SK-N-DZ (cell line): ENCODE measurements around the gene CUEDC2. TPM values are rescaled to one million over a fixed set of nuclear protein-coding genes. Genes with fewer than 3 reads are reported as not detected.

Experiments used
- DNase-seq: peaks from one replicate; pipeline ENCODE4 v3.0.0-alpha.2; 2015; ENCODE audit warnings: low spot score
- polyA plus RNA-seq, 2 experiments: library from polyadenylated mRNA; depleted of rRNA; stranded (reverse); fragments of >200 nt; gene quantifications; 2 replicates each; pipeline ENCODE4 v1.2.3, GENCODE V29; 2014

CUEDC2 gene, protein sequence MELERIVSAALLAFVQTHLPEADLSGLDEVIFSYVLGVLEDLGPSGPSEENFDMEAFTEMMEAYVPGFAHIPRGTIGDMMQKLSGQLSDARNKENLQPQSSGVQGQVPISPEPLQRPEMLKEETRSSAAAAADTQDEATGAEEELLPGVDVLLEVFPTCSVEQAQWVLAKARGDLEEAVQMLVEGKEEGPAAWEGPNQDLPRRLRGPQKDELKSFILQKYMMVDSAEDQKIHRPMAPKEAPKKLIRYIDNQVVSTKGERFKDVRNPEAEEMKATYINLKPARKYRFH
- 130 and 171 TPM in 2 replicates for polyA plus RNA-seq (2014; cell fraction: cytosol; rRNA removed)
- polyA plus RNA-seq (2014; cell fraction: nucleus; rRNA removed) = 127 and 172 TPM in 2 replicates

DNA sequence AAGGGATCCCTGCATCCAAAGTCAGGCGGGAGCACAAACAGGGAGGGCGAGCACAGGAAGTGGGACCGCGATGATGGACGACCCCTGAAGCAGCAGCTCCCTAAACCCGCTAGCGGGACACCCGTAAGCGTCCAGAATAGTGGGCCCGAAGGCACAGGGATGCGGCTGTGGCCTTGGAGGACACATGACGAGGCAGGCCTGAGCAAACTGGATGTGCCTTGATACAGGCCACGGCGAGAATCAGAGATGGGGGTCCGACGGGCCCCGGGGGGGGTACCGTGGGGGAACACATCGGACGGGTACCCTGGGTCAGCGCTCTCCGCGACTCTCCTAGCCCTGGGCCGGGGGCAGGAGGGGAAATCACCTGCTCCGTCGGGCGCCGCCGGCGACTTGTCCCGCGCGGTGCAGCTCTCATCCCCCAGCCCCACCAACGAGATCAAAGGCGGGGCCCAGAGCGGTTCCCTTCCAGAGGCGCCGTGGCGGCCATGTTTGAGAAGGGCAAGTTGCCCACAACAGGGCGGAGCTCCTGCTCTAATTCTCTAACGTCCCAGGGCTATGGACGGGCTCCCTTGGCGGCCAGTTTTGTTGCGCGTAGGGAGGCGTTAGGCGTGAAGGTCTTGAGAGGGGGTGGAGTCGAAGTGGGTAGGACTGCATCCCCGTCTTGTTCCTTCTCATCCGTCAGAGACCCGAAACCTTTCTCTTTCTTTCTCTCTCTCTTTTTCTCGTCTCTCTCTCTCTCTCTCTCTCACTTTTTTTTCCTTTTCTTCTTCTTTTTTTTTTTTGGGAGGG is at the start of gene CUEDC2:
Gene CUEDC2 (minus strand): TSS at position 413 of the 789 bp plus-strand sequence. CDS start 7,386 bp downstream, outside the sequence.
- peak; percentile 97 for DNase-seq

DNA sequence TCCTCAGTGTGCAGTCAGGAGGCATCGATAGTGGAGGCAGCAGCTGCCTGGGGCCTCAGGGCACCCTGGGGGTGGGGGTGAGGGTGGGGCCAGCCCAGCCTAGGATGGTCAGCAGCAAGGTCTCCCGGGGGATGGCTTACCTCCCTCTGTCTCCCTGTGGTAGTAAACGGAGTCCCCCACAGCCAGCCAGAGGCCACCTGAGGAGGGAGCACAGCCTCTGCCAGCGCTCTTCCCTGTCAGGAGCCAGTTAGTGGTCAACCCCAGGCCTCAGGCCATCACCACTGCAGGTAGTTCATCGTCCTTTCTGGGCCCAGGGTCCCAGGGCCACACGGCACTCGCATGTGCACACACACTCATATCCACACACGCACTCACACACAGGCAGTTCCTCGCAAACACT is 48.0 kb upstream of the CUEDC2 start:
- DNase-seq = no peak

DNA sequence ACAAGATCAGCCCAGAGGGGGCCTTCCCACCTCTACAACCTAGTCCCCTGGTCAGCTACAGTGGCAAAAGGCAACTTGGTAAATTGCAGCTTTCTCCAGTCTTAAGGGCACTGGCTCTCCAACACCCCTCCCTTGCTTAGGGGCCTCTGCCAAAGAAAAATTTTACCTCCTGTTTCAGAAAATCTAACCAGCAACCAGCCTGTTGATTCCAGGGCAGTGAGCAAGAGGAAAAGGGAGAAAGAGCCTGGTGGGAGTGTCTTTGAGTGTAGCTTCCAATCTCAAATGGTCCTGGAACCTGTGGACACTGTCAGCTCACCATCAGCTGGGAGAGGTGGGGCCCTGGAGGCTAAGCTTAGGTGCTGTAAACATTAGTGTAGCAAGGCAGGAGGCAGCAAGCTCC is 47.3 kb upstream of the CUEDC2 start:
- no peak for DNase-seq

DNA sequence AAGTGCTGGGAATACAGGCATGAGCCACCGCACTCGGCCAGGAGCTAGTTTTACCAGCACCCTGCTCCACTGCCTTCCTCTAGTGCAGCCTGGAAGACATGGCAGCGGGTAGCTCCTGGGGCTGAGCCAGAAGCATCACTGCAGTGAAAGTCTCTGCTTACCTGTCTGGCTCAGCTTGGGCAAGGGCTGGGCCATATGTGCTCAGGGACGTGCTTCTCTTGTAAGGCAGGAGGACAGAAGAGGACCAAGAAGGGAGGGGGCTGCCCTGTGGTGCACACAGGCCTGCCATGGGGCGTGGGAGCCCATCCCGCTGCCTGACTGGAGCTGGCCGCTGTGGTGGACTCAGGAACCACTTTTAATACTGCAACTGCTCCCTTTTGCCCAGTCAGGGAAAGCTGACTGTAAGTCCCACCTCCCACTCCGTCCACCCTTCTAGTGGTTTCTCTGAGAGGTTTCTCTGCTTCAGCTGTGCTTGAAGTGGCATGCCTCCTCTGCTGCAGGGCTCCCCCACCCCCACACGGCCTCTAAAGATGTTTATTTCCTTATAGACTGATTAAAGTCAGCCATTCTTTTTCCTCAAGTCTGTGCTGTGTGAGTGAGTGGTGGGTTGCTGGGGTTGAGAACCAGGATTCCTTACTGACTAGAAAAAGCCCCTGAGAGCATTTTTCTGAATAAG is 44.2 kb upstream of the CUEDC2 start:
- DNase-seq = no peak

DNA sequence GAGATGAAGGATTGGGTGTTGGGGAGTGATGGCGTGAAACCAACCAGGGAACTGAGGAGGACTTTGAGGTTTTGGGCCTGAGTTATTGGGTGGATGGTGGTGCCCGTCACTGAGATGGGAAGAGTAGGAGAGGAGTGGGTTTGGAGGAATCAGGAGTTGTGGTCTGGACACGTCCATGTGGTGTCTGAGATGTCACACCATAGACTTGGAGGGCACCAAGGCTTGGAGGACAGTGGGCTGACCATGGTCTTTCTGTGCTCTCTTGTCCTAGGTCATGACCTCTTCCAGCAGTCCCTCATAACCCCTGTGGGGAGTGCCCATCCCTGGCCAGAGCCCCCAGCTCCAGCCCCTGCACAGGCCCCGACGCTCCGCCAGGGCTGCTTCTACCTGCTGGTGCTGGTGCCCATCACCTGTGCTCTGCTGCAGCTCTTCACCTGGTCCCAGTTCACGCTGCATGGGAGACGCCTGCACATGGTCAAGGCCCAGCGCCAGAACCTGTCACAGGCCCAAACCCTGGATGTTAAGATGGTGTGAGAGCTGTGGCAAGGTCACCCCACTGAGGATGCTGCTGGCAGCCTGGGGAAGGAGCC is 43.2 kb upstream of the CUEDC2 start:
- DNase-seq = no peak

DNA sequence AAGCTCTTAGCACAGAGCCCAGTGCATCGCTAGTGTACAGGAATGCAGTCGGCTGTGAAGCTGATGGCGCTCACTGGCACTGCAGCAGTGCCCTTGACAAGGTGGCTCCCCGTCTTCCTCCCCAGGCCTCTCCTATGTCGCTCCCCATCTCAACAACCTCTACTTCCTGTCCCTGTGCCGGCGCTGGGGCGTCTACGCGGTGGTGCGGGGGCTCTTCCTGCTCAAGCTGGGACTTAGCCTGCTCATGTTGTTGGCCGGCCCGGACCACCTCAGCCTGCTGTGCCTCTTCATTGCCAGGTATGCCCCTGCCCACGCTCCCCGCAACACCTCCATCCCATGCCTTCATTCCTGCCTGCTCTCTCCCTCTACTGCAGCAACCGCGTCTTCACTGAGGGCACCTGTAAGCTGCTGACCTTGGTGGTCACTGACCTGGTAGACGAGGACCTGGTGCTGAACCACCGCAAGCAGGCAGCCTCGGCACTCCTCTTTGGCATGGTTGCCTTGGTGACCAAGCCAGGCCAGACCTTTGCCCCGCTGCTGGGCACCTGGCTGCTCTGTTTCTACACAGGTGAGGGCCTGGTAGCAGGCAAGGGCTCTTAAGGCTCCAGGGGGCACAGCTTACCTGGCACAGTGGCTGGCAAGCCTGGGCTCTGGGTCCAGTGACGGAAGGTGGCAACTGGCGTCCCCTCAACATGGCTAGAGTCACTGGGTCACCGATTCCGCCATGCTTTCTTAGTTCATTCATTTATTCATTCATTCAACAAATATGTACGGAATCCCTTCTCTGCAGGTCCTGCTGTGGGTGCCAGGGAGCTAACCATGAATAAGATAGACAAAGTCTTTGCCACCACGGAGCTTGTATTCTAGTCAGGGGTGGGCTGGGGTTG is 41.3 kb upstream of the CUEDC2 start:
- no peak for DNase-seq

DNA sequence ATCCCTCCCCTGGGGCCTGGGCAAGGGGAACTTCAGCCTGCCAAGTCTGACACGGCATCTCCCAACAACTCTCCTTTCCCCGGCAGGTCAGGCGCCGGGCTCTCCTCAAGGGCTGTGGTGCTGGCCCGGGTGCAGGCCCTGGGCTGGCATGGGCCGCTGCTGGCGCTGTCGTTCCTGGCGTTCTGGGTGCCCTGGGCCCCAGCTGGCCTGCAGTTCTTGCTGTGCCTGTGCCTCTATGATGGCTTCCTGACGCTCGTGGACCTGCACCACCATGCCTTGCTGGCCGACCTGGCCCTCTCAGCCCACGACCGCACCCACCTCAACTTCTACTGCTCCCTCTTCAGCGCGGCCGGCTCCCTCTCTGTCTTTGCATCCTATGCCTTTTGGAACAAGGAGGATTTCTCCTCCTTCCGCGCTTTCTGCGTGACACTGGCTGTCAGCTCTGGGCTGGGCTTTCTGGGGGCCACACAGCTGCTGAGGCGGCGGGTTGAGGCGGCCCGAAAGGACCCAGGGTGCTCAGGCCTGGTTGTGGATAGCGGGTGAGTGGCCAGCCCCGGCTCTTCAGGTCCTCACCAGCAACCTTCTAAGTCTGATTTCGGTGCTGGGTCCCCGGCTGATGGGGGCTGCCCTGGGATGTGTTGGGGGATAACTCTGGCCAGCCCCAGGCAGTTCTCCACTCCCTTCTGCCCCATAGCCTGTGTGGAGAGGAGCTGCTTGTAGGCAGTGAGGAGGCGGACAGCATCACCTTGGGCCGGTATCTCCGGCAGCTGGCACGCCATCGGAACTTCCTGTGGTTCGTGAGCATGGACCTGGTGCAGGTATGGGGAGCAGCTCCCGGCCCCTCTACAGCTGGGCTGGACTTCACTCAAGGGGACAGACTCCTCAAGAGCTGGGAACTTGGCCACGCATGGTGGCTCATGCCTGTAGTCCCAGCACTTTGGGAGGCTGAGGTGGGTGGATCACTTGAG is 38.5 kb upstream of the CUEDC2 start:
- no peak for DNase-seq

DNA sequence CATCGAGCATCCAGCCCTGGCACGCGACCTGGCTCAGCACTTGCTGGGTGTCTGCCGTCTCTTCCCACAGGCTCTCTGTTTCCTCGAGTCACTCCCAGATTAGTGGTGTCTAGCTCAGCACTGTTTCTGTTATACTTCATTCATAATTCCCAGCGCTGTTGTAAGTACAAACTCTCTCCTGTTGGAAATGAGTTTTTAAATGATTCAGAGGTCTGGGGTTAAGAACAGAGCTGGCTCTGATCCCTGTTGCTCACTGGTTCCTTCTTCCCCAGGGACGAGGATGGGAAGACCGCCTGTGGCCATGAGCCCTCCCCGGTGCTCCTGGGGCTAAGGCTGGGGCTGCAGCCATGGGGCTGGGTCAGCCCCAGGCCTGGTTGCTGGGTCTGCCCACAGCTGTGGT is 36.3 kb upstream of the CUEDC2 start:
- no peak for DNase-seq

DNA sequence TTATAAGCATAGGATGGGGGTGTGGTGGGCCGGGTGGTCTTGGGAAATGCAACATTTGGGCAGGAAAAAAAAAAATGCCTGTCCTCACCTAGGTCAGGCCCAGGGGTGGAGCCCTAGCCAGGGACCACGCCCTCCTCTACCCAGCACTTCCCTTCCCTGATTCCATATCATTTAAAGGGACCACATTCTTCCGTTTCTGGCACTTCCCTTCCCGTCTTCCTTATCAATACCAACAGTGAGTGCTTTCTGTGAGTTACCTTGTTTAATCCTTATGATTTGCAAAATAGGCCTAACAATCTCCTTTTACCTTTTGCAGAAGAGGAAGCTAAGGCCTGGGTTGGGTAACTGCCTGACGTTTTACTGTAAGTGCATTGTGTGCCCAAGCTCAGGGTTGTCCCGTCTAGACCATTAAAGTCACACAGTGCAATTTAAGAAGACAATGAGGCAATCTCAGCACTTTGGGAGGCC is 35.6 kb upstream of the CUEDC2 start:
- DNase-seq = no peak

DNA sequence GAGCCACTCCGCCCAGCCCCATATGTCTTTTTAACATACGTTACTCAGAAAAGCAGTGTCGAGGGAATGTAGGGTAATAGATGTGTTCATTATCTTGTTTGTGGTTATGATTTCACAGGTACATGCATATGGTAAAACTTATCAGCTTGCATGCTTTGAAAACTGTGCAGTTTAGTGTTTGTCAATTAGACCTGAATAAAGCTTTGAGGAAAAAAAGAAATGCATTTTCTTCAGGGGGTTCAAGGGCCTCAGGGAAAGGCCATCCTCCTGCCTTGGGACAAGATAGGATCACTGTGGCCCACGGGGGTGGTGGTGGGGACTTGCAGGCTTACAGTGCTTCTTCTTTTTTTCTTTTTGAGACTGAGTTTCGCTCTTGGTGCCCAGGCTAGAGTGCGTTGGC is 34.9 kb upstream of the CUEDC2 start:
- no peak for DNase-seq

DNA sequence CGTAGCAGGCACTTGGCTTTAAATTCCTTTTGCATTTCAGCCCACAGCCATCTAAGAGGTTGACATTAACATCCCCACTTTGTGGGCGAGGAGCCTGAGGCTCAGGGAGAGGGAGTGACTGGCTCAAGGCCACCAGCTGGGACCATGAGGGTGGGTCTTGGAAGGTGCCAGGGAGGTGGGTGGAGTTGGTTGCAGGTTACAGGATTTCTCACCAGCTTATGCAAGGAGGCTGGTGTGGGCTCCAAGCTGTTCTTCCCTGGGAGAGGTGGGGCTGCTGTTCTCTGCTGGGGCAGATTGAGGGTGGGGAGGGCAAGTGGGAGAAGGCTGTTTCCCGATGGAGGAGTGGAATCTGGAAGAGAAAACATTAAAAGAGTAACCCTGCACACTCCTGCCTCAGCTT is 33.1 kb upstream of the CUEDC2 start:
- no peak for DNase-seq

DNA sequence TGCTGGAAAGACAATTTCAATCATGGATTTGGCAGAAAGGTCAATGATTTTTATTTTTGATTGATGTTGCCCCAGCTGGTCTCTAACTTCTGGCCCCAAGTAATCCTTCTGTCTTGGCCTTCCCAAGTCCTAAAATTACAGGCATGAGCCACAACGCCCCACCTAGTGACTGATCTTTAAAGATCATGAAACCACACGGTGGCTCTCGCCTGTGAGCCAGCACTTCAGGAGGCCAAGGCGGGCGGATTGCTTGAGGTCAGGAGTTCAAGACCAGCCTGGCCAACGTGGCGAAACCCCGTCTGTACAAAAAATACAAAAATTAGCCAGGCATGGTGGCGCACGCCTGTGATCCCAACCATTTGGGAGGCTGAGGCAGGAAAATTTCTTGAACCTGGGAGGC is 31.6 kb upstream of the CUEDC2 start:
- DNase-seq = no peak

DNA sequence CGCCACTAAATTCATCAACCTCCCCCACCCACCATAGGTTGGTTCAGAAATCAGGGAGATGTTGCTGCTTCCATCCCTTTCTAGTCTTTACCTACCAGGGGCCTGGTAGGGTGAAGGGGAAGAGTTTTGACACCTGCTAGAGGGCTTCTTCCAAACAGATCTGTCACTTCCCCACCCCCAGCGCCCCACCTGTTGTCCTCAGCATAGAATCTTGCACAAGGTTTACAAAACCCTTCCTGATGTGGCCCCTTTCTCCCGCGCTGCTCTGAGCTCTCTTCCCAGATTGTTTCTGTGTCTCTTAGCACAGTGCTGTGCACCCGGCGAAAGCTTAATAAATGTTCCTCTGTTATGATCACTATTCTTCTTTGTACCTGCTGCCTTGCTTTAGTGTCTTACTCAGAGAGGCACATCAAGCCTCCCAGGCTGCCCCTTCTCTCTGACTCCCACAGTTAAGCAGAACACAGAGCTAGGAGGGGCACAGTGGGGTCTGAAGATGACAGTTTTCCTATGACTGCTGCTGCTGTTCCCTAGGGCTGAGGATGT is 30.2 kb upstream of the CUEDC2 start:
- DNase-seq = no peak

DNA sequence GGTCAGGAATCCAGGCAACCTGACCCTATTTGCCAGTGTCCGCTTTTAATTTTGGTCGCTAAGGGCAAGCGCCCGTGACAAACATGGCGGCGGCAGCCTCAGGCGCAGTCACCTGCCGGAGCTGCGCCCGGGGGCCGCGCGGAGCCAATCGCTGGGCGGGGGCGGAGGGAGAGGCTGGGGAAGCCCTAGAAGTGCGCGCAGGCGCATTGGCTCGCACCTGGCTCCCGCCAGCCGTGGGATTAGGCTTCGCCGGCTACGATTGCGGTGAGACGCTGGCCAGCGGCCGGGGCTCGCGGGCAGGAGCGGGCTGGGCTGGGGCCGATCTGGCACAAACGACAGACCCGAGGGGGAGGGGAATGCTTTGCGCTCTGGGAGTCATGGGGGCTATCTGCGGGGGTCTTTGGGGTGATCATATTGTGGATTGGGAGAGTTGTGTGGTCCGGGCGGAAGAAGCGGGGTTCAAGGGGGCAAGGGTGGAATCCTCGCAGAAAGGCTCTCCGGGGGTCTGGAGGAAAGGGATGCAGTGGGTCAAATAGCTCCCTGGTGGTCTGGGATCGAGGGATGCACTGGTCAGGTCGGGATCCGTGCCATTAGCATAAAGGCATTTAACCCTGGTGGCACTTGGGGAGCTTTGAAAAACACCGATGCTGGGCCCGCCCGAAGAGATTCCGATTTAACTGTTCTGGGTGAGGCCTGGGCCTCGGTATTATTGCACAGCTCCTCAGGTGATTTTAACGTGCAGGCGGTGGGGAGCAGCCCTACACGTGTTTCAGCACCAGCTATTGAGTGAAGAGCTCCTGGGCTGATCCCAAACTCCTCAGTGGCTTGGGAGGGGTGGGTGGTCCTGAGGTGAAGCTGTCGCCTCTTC is 29.0 kb upstream of the CUEDC2 start:
- DNase-seq = peak; percentile 91

DNA sequence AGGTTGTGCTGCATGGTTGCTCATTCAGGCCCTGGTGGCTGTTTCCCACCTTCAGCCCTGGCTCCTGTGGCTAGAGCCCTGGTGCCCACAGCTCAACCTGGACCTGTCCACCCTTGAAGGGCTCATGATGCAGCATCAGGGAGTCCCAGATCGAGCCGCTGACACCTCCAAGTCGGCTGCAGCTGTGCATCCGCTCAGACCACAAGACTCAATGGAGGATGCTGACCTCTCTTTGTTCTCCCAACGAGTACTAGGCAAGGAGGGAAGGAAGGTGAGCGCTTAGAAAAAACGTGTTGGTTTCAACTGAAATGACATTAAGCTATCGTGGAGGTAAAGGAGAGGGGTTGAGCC is 28.4 kb upstream of the CUEDC2 start:
- DNase-seq = no peak

DNA sequence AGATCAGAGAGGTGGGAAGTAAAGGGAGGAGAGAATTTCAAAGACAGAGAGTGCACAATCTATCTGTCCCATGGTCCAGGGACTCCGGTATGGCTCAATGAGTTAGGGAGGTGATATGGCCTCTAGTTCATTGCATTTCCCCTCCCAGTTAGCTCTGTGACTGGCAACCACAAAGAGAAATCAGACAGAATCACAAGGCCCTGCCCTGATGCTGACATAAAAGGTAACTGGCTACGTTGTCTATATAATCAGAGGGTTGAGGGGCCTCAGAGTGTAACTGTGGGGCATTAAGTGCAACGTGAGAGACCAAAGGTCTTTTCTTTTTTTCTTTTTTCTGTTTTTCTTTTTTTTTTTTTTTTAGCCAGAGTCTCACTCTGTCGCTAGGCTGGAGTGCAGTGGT is 26.3 kb upstream of the CUEDC2 start:
- DNase-seq = no peak

DNA sequence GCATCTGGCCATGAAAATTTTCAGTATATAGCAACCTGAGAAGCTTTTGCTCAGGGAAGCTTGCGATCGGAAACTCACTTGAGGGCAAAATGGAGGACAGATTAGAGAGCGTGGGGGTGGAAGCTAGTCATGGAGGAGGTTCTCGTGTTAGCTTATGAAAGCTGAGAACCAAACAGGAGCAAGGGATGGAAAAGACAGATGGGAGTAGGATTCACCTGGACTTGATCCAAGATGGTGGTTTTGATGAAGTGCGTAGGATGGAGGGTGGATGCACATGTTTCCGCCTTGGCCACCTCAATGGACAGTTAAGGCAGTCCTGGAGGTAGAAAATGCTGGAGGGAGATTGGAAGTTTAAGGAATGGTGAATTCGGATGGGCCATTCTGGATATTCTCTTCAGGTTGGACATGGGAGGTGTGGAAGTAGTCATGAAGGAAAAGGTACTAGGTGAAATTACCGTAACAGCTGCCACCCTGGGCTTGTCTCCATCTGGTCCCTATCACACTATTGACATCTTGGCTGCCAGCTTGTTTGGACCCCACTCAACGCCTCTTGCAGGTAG is 25.3 kb upstream of the CUEDC2 start:
- DNase-seq = no peak

DNA sequence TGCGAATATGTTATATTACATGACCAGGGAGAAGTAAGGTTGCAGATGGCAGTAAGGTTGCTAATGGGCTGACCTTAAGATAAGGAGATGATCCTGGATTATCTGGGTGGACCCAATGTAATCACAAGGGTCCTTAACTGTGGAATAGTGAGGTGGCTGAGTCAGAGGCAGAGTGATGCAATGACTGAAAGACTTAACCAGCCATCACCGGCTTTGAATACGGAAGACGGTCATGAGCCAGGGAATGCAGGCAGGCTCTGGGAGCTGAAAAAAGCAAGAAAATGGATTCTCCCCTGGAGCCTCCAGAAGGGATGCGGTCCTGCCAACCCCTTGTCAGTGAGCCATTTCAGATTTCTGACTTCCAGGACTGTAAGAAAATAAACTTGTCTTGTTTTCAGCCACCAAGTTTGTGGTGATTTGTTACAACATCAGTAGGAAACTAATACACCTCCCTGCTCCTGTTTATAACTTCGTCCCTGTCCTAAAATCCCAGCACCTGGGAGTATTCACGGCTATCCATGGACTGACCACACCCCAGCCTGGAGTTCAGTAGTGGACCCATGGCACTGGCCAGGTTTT is 23.6 kb upstream of the CUEDC2 start:
- no peak for DNase-seq
